Dedifferentiated amniotic fluid mesenchymal stem cell (primary cell): ENCODE data around the gene SALL3.

ENCODE experiments used
- DNase-seq: peaks from one replicate; pipeline ENCODE4 v3.0.0-alpha.2; 2016; ENCODE audit errors: extremely low spot score

SALL3 gene

GRCh38 chr18:78980777-78981380 is 1.3 kb downstream of the SALL3 start:
- DNase-seq, result no peak

GRCh38 chr18:78981394-78981831 is 1.8 kb downstream of the SALL3 start:
- DNase-seq, result no peak

GRCh38 chr18:78981989-78982620 is 2.5 kb downstream of the SALL3 start:
- DNase-seq, result no peak

DNA sequence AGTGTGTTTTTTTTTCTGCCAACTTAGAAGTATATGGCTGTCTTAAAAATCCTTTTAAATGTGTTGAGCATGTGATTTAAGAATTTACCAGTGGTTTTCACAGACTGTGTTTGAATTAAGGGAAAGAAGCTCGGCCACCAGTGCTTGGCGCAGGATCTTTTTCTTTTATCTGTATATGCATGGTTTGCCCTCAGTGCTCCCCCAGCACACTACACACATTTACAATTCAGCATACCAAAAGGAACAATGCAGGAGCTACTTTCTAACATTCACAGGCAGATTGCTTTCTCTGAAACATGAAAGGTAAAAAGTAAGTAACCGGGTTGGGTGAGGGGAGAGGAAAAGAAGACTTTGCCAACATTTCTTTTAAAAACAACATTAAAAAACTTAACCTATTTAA is 3.9 kb downstream of the SALL3 start:
- no peak for DNase-seq

DNA sequence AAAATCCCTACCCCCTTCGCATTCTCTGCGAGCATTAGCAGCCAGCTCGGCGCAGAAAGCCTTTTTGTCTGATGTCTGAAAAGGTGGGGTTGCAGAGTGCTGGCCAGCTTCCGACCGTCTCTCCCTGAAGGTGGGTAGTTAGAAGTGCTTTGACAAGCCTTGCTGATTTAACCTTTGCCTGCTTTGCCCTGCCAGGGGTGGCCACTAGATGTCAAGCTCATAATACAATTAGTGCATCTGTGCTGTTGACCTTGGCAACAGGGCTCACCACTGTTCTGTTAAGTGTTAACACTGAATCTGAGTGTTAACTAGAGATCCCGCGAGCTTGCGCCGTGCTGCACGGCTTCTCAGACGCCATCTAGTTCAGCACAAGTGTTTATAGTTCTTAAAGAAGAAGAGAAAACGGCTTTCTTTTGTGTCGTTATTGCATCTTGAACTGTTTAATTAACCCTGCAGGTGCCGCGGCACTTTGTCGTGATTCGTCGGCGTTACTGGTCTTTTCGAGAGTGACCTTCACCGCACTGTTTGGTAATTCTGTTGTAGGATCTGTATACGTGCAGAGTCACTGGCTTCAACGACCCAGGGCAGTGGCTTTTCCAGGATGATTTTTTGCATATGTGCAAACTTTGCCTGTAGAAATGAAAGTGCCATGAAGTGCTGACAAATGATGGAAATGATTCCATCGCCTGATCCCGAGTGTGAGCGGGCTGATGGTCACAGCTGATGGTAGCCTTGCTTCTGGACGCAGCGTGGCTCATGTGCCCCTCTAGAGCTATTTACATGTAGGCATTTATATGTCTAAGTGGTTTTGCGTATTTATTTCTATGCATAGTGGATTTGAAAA is 5.5 kb downstream of the SALL3 start:
- DNase-seq, result no peak

DNA sequence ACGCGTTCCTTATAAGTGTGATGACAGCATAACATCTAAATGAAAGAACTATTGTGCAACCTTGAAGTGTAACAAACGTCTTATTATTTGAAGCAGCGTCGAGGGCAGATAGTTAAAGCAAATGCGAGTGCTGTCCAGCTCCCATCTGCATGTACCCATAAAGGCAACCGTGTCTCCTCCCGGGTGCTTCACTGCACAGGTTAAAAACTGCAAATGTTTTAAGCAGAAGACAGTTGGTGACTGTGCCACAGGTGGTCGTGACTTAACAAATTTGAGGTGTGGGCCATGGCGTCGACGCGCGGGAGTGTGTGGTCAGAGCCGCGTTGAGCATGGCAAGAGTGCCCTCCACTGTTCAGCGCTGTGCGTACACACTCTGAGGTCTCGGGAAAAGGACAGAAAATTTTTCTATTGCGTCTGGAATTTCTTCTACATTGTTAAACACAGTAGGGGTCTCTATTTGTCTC is 6.4 kb downstream of the SALL3 start:
- no peak for DNase-seq

- DNase-seq, result no peak
Measured at GRCh38 chr18:78991446-78991845, 11.8 kb downstream of the SALL3 start.

DNA sequence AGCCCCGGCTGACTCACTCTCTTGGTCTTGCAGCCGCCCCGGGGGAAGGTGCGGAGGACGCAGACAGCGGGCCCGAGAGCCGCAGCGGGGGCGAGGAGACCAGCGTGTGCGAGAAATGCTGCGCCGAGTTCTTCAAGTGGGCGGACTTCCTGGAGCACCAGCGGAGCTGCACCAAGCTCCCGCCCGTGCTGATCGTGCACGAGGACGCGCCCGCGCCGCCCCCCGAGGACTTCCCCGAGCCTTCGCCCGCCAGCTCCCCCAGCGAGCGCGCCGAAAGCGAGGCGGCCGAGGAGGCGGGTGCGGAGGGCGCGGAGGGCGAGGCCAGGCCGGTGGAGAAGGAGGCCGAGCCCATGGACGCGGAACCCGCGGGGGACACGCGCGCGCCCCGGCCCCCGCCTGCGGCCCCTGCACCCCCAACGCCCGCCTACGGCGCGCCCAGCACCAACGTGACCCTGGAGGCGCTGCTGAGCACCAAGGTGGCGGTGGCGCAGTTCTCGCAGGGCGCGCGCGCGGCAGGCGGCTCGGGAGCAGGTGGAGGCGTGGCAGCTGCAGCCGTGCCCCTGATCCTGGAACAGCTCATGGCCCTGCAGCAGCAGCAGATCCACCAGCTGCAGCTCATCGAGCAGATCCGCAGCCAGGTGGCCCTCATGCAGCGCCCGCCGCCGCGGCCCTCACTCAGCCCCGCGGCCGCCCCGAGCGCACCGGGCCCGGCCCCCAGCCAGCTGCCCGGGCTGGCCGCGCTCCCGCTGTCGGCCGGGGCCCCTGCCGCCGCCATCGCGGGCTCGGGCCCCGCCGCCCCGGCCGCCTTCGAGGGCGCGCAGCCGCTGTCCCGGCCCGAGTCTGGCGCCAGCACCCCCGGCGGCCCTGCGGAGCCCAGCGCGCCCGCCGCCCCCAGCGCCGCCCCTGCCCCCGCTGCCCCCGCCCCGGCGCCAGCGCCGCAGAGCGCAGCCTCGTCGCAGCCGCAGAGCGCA is 12.7 kb downstream of the SALL3 start:
- DNase-seq, result no peak

DNA sequence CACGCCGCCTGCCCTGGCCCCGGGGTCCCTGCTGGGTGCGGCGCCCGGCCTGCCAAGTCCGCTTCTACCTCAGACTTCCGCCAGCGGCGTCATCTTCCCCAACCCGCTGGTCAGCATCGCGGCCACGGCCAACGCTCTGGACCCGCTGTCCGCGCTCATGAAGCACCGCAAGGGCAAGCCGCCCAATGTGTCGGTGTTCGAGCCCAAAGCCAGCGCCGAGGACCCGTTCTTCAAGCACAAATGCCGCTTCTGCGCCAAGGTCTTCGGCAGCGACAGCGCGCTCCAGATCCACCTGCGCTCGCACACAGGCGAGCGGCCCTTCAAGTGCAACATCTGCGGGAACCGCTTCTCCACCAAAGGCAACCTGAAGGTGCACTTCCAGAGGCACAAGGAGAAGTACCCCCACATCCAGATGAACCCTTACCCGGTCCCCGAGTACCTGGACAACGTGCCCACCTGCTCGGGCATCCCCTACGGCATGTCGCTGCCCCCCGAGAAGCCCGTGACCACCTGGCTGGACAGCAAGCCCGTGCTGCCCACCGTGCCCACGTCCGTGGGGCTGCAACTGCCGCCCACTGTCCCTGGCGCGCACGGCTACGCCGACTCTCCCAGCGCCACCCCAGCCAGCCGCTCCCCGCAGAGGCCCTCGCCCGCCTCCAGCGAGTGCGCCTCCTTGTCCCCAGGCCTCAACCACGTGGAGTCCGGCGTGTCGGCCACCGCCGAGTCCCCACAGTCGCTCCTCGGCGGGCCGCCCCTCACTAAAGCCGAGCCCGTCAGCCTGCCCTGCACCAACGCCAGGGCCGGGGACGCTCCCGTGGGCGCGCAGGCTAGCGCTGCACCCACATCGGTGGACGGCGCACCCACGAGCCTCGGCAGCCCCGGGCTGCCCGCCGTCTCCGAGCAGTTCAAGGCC is 13.7 kb downstream of the SALL3 start:
- no peak for DNase-seq

GRCh38 chr18:78994000-78994399 is 14.4 kb downstream of the SALL3 start:
- DNase-seq, result no peak

DNA sequence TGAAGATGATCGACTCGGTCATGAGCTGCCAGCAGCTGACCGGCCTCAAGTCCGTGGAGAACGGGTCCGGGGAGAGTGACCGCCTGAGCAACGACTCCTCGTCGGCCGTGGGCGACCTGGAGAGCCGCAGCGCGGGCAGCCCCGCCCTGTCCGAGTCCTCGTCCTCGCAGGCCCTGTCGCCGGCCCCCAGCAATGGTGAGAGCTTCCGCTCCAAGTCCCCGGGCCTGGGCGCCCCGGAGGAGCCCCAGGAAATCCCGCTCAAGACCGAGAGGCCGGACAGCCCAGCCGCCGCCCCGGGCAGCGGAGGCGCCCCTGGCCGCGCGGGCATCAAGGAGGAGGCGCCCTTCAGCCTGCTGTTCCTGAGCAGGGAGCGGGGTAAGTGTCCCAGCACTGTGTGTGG is 14.9 kb downstream of the SALL3 start:
- DNase-seq, result no peak

- DNase-seq, result no peak
Measured at GRCh38 chr18:78994977-78995582, 15.5 kb downstream of the SALL3 start.

DNA sequence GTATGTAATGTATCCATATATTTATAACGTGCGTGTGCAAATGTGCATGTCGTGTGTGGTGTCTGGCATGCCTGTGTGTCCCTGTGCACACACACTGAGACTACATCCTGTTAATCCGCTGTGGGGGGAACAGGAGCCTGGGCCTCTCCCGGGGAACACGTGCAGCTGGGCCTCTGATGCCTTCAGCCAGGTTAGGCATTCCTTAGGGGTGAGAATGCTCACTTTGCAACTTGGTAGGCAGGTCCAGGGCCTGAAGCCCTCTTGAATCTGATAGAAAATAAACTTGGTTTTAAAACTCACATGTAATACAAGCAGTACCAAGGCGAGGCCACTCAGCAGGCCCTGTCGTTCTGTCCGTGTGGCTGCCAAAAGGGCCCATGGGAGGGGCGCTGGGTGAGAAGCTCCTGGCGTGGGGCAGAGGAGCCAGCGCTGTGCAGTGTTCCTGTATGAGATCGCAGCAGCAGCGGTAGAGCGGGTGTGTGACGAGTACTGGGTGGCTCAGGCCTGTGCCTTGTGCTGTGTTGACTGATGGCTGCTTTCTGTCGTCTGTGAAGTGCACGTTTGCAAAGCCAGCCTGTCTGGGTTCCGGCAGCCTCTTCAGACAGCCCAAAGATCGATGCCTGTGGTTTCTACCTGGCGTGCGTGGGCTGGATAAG is 16.2 kb downstream of the SALL3 start:
- no peak for DNase-seq

DNA sequence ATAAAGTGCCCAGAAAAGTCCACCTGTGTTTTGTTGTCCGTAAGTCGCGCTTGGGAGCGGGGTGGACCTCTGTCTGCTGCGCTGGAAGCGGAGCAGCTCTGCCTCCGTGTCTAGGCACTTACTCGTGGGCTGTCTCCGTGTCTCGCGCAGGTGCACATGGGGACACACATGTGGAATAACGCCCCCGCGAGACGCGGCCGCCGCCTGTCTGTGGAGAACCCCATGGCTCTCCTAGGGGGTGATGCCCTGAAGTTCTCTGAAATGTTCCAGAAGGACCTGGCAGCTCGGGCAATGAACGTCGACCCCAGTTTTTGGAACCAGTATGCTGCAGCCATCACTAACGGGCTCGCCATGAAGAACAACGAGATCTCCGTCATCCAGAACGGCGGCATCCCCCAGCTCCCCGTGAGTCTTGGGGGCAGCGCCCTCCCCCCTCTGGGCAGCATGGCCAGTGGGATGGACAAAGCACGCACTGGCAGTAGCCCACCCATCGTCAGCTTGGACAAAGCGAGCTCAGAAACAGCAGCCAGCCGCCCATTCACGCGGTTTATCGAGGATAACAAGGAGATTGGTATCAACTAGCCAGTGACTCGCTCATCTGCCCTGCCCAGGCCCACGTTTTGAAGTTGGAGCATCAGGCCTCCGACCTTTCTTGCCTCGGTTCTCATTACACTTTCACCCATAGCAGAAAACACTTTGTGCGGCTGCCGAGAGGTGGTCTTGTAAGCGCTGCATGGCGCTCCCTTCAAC is 17.3 kb downstream of the SALL3 start:
- DNase-seq, result no peak

- DNase-seq, result no peak
Measured at GRCh38 chr18:78998371-78999071, 18.9 kb downstream of the SALL3 start.

GRCh38 chr18:78999939-79000338 is 20.3 kb downstream of the SALL3 start:
- no peak for DNase-seq

- no peak for DNase-seq
Measured at GRCh38 chr18:79000997-79001396, 21.4 kb downstream of the SALL3 start.

DNA sequence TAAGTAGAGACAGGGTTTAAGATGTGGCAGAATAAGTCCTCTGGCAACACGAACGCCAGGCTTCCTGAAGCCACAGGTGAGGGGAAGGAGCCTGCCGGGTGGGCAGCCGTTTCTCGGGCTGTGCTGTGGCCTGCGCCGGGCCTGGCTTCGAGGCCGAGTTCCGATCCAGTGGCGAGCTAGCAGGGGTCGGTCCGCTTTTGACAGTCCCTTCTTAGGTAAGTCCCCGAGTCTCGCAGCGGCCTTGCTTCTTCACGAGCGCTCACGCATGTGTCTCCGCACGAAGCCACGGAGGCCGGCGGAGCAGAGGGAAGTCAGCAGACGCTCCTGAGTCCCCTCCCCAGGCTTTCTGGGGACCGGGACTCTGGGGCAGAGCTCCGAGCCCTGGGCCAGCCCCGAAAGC is 26.0 kb downstream of the SALL3 start:
- no peak for DNase-seq
